ENCODE measurements around the gene TMEM203. TPM values are rescaled to one million over a fixed set of nuclear protein-coding genes. Genes with fewer than 3 reads are reported as not detected.
A peak's percentile ranks its signal among the peaks of the same experiment; 100 is the strongest.

Gene TMEM203
- total and polyA plus RNA-seq, 2 of the 13 experiments (the other 11 are each of a cell fraction or from before 2014, with no cell fraction given): 23.4 to 36.7 TPM

GRCh38 chr9:137221506-137222111 is 16.2 kb upstream of the TMEM203 start (continued):
- TF ChIP-seq HDAC1 (CRISPR knock-in tag; IDR thresholded peaks at IDR 0.05) (peak; percentile 63; the same call in 1 of the 2 replicates), PBX2 (CRISPR knock-in tag; IDR thresholded peaks at IDR 0.05) (no peak), ZNF331 (CRISPR knock-in tag; IDR thresholded peaks at IDR 0.05) (no peak), USF2 (IDR thresholded peaks at IDR 0.05; ENCODE audit: low read depth, low read length) (no peak), USF2 (CRISPR knock-in tag; IDR thresholded peaks at IDR 0.05; ENCODE audit: borderline replicate concordance) (no peak), ZNF589 (CRISPR knock-in tag; conservative IDR thresholded peaks at IDR 0.05) (no peak), CAMTA2 (CRISPR knock-in tag; IDR thresholded peaks at IDR 0.05; ENCODE audit: borderline replicate concordance) (no peak), ZC3H13 (CRISPR knock-in tag; IDR thresholded peaks at IDR 0.05) (no peak), SMARCC2 (IDR thresholded peaks at IDR 0.05) (no peak), SMYD3 (CRISPR knock-in tag; IDR thresholded peaks at IDR 0.05) (no peak), KLF11 (CRISPR knock-in tag; IDR thresholded peaks at IDR 0.05) (no peak), ZNF367 (CRISPR knock-in tag; IDR thresholded peaks at IDR 0.05; ENCODE audit: borderline replicate concordance) (no peak), TEF (CRISPR knock-in tag; IDR thresholded peaks at IDR 0.05) (no peak), ZNF280D (CRISPR knock-in tag; IDR thresholded peaks at IDR 0.05) (no peak), REST (IDR thresholded peaks at IDR 0.05; ENCODE audit: borderline replicate concordance in 1 of 2, low read depth in 1 of 2, low read length in 2 of 2) (no peak), ZNF619 (CRISPR knock-in tag; IDR thresholded peaks at IDR 0.05) (no peak), ZNF570 (CRISPR knock-in tag; IDR thresholded peaks at IDR 0.05; ENCODE audit: borderline replicate concordance) (no peak), MED13 (CRISPR knock-in tag; IDR thresholded peaks at IDR 0.05) (peak; percentile 37; the same call in 1 of the 2 replicates), ZNF101 (CRISPR knock-in tag; IDR thresholded peaks at IDR 0.05; ENCODE audit: borderline replicate concordance, low read depth) (no peak)
